HepG2 (cell line): Measurements from ENCODE around the gene AP1G1. TPM values are rescaled to one million over a fixed set of nuclear protein-coding genes. Genes with fewer than 3 reads are reported as not detected.

Experiments used
- ATAC-seq: fragments of 200-7000 bp; cut with Tn5 transposase; 3 replicates; pipeline ENCODE4 v1.9.1; 2020; ENCODE audit warnings: mild to moderate bottlenecking, moderate library complexity
- BruUV-seq: library from RNA; stranded (reverse); fragments of 400-500 nt; replicated peaks from 2 replicates; lab custom pipeline; 2021; lab: Mats Ljungman, UMichigan
- CTCF ChIA-PET: fragments of 300-600 bp; formaldehyde crosslinking; extraction: SDS; loops from one replicate; lab custom pipeline; 2021; ENCODE audit warnings: low total read pairs, inconsistent platforms, low intra/inter-chr PET ratio; lab: Yijun Ruan, JAX
- POLR2A ChIA-PET: fragments of 350-600 bp; sonication (Branson Sonifier 250); formaldehyde crosslinking; loops from one replicate; lab custom pipeline; 2020; ENCODE audit warnings: antibody characterized with exemption, inconsistent platforms; lab: Yijun Ruan, JAX
- DNase-seq: peaks from one replicate; pipeline ENCODE4 v3.0.0-alpha.2; 2015; ENCODE audit warnings: low spot score
- FAIRE-seq: peaks from 3 replicates; lab custom pipeline; 2011; peaks lifted over from hg19 to GRCh38; lab: Jason Lieb, UNC
- H2AFZ ChIP-seq: one replicate; pipeline ENCODE4 v1.6.1; 2011; ENCODE audit warnings: low read length, inconsistent platforms
- H3K27ac ChIP-seq: fragments of 300-600 bp; 3 replicates; pipeline ENCODE4 v1.8.0; 2011; ENCODE audit warnings: mixed run types, mild to moderate bottlenecking, mixed read lengths, low read length, inconsistent platforms; ENCODE audit not compliant: insufficient read depth; ENCODE audit errors: extremely low read length
- H3K27me3 ChIP-seq, 2 experiments: fragments of 200-600 bp in 1 of 2; 2 replicates in 1 of 2; 3 replicates in 1 of 2; pipeline versions ENCODE4 v1.6.0 to v1.8.0; 2011; ENCODE audit warnings: low read length in 2 of 2, mild to moderate bottlenecking in 2 of 2, moderate library complexity in 2 of 2, inconsistent platforms in 1 of 2; ENCODE audit not compliant: insufficient read depth in 2 of 2, control insufficient read depth in 1 of 2
- H3K36me3 ChIP-seq, 2 experiments: fragments of 200-600 bp in 1 of 2; replicated peaks in 1 of 2; 2 replicates in 1 of 2; 3 replicates in 1 of 2; pipeline versions ENCODE4 v1.5.1 to v1.8.0; 2011; ENCODE audit warnings: low read length in 2 of 2, inconsistent platforms in 1 of 2; ENCODE audit not compliant: insufficient read depth in 2 of 2, control insufficient read depth in 1 of 2
- H3K4me1 ChIP-seq: 2 replicates; pipeline ENCODE4 v1.5.1; 2012; ENCODE audit warnings: low read length, inconsistent platforms; ENCODE audit not compliant: insufficient read depth
- H3K4me2 ChIP-seq: 2 replicates; pipeline ENCODE4 v1.6.0; 2011; ENCODE audit warnings: low read depth, low read length, inconsistent platforms
- H3K4me3 ChIP-seq, 3 experiments: fragments of 200-600 bp in 1 of 3; sonication (generic), shearing (Covaris generic) in 1 of 3; replicated peaks in 1 of 3; 2 replicates each; pipeline ENCODE4 v1.5.1; 2011 to 2016; ENCODE audit warnings: low read length in 3 of 3, inconsistent platforms in 2 of 3, low read depth in 2 of 3, mild to moderate bottlenecking in 2 of 3, control low read depth in 1 of 3, mixed read lengths in 1 of 3; ENCODE audit not compliant: insufficient read depth in 1 of 3
- H3K79me2 ChIP-seq: one replicate; pipeline ENCODE4 v1.6.1; 2011; ENCODE audit warnings: low read length, inconsistent platforms; ENCODE audit not compliant: insufficient read depth
- H3K9ac ChIP-seq: 2 replicates; pipeline ENCODE4 v1.6.0; 2011; ENCODE audit warnings: mild to moderate bottlenecking, low read depth, low read length, inconsistent platforms; ENCODE audit not compliant: insufficient read depth
- H3K9me3 ChIP-seq: 2 replicates; pipeline ENCODE4 v1.5.1; 2012; ENCODE audit warnings: mild to moderate bottlenecking, low read length
- H4K20me1 ChIP-seq: 2 replicates; pipeline ENCODE4 v1.6.0; 2011; ENCODE audit warnings: inconsistent platforms, mild to moderate bottlenecking, low read length, moderate library complexity; ENCODE audit not compliant: insufficient read depth
- BCL6 ChIP-seq: IDR thresholded peaks from 2 replicates; pipeline ENCODE4 v1.6.1; 2016; ENCODE audit warnings: missing genetic modification reagents, missing compliant biosample characterization
- HNF4A ChIP-seq: sonication (generic); formaldehyde crosslinking; IDR thresholded peaks from 2 replicates; pipeline ENCODE4 v1.4.0; 2020; ENCODE audit warnings: missing genetic modification reagents
- MBNL3 ChIP-seq: fragments of 250-450 bp; sonication (Bioruptor Pico); conservative IDR thresholded peaks from 2 replicates; pipeline ENCODE4 v1.8.0; 2022; ENCODE audit warnings: mild to moderate bottlenecking, inconsistent platforms
- PATZ1 ChIP-seq: sonication (generic); formaldehyde crosslinking; IDR thresholded peaks from 2 replicates; pipeline ENCODE4 v1.4.0; 2020; ENCODE audit warnings: missing genetic modification reagents
- PAX8 ChIP-seq: sonication (generic); formaldehyde crosslinking; IDR thresholded peaks from 2 replicates; pipeline ENCODE4 v1.8.0; 2022; ENCODE audit warnings: mild to moderate bottlenecking, missing genetic modification reagents, borderline replicate concordance
- RORA ChIP-seq: sonication (generic); formaldehyde crosslinking; IDR thresholded peaks from 2 replicates; pipeline ENCODE4 v1.5.0; 2020; ENCODE audit warnings: mild to moderate bottlenecking, missing genetic modification reagents, moderate library complexity
- YEATS4 ChIP-seq: sonication (generic); formaldehyde crosslinking; IDR thresholded peaks from 2 replicates; pipeline ENCODE4 v1.4.0; 2020; ENCODE audit warnings: missing genetic modification reagents, borderline replicate concordance
- ZFP36L2 ChIP-seq: sonication (generic); formaldehyde crosslinking; IDR thresholded peaks from 2 replicates; pipeline ENCODE4 v1.4.0; 2020; ENCODE audit warnings: missing genetic modification reagents
- ZNF180 ChIP-seq: sonication (generic); formaldehyde crosslinking; IDR thresholded peaks from 2 replicates; pipeline ENCODE4 v1.4.0; 2020; ENCODE audit warnings: low read depth, missing genetic modification reagents, borderline replicate concordance
- ZNF780A ChIP-seq: sonication (generic); formaldehyde crosslinking; IDR thresholded peaks from 2 replicates; pipeline ENCODE4 v1.8.0; 2022; ENCODE audit warnings: mild to moderate bottlenecking, missing genetic modification reagents, moderate library complexity
- WGBS: methylation state at CpG from one replicate; pipeline ENCODE4 v1.1.6; 2017; ENCODE audit warnings: low lambda C conversion rate; 5-methylcytosine and 5-hydroxymethylcytosine counted together
- in situ Hi-C: cut with HindIII; loops from 2 replicates; pipeline ENCODE4 v1.10.0; 2017; ENCODE audit warnings: low pct_unique_long_range_greater_than_20kb; ENCODE audit not compliant: extremely low pct_ligation_motif_present
- intact Hi-C: fragments of 100-400 bp; cut with micrococcal nuclease; formaldehyde crosslinking; loops from one replicate; pipeline ENCODE4 v1.10.0; 2022; ENCODE audit not compliant: unreplicated experiment
- polyA plus RNA-seq, 8 experiments: library from polyadenylated mRNA; depleted of rRNA in 3 of 8; stranded (reverse) in 7 of 8; unstranded in 1 of 8; fragments of >200 nt; fragmentation: Illumina TruSeq in 4 of 8; extraction: Trizol in 4 of 8; gene quantifications; 2 replicates each; pipeline versions ENCODE4 v1.2.1 to v1.2.3, GENCODE V29; 2011 to 2016; ENCODE audit warnings: low read depth in 4 of 8, missing spikeins in 1 of 8, mixed read lengths in 1 of 8; ENCODE audit not compliant: insufficient read depth in 1 of 8
- total RNA-seq, 5 experiments: library from RNA; depleted of rRNA; stranded (reverse); fragments of >200 nt; fragmentation: Illumina TruSeq; extraction: Trizol; gene quantifications; 2 replicates each; pipeline ENCODE4 v1.2.3, GENCODE V29; 2016; ENCODE audit warnings: low read depth in 1 of 5
- TF ChIP-seq, protein P1 (sequence below): sonication (generic); formaldehyde crosslinking; IDR thresholded peaks from 2 replicates; pipeline ENCODE4 v1.4.0; 2020; ENCODE audit warnings: missing genetic modification reagents
- TF ChIP-seq, protein P2 (sequence below): sonication (generic); formaldehyde crosslinking; conservative IDR thresholded peaks from 2 replicates; pipeline ENCODE4 v1.4.0; 2020; ENCODE audit warnings: mild to moderate bottlenecking, missing genetic modification reagents, moderate library complexity

The AP1G1 gene
- total and polyA plus RNA-seq, 2 of the 13 experiments (the other 11 are each of a cell fraction or from before 2014, with no cell fraction given), result 62.2 to 66.2 TPM

DNA sequence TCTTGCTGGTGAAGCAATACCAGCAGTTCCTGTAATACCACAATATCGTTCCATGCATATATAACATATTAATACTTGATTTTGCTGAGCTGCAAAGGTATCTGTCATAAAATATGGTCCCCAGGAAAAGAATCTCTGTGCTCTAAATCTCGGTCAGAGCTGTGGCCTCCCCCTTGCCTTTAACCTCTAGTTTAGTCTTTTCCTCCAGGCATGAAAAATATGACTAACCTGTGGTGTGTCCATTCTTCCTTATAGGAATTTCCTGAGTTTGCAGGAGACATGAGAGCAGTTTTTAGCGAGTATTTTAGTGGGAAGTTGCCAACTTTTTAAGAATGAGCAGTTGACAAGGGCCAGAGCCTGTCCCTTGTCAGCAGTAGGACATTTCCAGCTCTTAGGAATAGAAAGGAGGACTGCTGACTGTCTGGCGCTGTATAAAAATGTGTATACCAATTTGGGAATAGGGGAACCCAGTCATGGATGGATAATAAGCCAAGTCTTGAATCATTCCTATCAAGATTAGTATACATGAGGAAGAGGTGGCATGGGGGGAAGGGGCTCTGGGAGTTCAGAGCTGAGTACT is 45.8 kb upstream of the AP1G1 start (continued):
- no peak for TF ChIP-seq PATZ1 (CRISPR knock-in tag)
- TF ChIP-seq ZNF180 (CRISPR knock-in tag), result no peak
- no peak for TF ChIP-seq ZNF780A
- TF ChIP-seq, protein P1, sequence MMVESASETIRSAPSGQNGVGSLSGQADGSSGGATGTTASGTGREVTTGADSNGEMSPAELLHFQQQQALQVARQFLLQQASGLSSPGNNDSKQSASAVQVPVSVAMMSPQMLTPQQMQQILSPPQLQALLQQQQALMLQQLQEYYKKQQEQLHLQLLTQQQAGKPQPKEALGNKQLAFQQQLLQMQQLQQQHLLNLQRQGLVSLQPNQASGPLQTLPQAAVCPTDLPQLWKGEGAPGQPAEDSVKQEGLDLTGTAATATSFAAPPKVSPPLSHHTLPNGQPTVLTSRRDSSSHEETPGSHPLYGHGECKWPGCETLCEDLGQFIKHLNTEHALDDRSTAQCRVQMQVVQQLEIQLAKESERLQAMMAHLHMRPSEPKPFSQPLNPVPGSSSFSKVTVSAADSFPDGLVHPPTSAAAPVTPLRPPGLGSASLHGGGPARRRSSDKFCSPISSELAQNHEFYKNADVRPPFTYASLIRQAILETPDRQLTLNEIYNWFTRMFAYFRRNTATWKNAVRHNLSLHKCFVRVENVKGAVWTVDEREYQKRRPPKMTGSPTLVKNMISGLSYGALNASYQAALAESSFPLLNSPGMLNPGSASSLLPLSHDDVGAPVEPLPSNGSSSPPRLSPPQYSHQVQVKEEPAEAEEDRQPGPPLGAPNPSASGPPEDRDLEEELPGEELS, result no peak
- no peak for TF ChIP-seq PAX8
- no peak for TF ChIP-seq YEATS4 (CRISPR knock-in tag)
- no peak for TF ChIP-seq MBNL3 (CRISPR knock-in tag)

- peaks cover 19% of the 10 kb centered on the region for H3K4me1 ChIP-seq
- 75% methylated on average over 4 of the region's 4 CpGs for WGBS
- TF ChIP-seq BCL6 (CRISPR knock-in tag) (0 out of 2 replicates have a peak, but pooled peaks have one; percentile 10), HNF4A (CRISPR knock-in tag) (peak; percentile 25), ZFP36L2 (no peak), RORA (no peak)
- TF ChIP-seq, protein P2, sequence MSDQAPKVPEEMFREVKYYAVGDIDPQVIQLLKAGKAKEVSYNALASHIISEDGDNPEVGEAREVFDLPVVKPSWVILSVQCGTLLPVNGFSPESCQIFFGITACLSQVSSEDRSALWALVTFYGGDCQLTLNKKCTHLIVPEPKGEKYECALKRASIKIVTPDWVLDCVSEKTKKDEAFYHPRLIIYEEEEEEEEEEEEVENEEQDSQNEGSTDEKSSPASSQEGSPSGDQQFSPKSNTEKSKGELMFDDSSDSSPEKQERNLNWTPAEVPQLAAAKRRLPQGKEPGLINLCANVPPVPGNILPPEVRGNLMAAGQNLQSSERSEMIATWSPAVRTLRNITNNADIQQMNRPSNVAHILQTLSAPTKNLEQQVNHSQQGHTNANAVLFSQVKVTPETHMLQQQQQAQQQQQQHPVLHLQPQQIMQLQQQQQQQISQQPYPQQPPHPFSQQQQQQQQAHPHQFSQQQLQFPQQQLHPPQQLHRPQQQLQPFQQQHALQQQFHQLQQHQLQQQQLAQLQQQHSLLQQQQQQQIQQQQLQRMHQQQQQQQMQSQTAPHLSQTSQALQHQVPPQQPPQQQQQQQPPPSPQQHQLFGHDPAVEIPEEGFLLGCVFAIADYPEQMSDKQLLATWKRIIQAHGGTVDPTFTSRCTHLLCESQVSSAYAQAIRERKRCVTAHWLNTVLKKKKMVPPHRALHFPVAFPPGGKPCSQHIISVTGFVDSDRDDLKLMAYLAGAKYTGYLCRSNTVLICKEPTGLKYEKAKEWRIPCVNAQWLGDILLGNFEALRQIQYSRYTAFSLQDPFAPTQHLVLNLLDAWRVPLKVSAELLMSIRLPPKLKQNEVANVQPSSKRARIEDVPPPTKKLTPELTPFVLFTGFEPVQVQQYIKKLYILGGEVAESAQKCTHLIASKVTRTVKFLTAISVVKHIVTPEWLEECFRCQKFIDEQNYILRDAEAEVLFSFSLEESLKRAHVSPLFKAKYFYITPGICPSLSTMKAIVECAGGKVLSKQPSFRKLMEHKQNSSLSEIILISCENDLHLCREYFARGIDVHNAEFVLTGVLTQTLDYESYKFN (CRISPR knock-in tag), result peak; percentile 42; the same call in 1 of the 2 replicates
- DNase-seq (no peak), FAIRE-seq (no peak), ATAC-seq (no peak)
- ChIA-PET POLR2A (no interaction called here), CTCF (no interaction called here)
- H2AFZ ChIP-seq, result no peak overlapping the region
- no TSS peak for BruUV-seq
- H3K36me3 ChIP-seq, result peaks cover 31 to 43% of the 10 kb centered on the region in 2 experiments
- no peaks in the 10 kb centered on the region for H4K20me1 ChIP-seq
- H3K9ac ChIP-seq, result no peak overlapping the region
- in situ Hi-C loops, result no loop called here
- H3K4me2 ChIP-seq, result no peak overlapping the region; the same call in 1 of the 2 replicates
- H3K4me3 ChIP-seq, result no peak overlapping the region
- no peaks in the 10 kb centered on the region for H3K27me3 ChIP-seq
- H3K79me2 ChIP-seq, result no peaks in the 10 kb centered on the region
- H3K27ac ChIP-seq, result no peak overlapping the region
- intact Hi-C loops, result no loop called here
- no peaks in the 10 kb centered on the region for H3K9me3 ChIP-seq
Observed at GRCh38 chr16:71853413-71853812, 44.8 kb upstream of the AP1G1 start.
